H1 (cell line): Measurements from ENCODE around the gene HYAL4. TPM values are rescaled to one million over a fixed set of nuclear protein-coding genes. Genes with fewer than 3 reads are reported as not detected.

Experiments
- ASH2L ChIP-seq: fragments of 200-600, 300-600 bp; sonication (generic); IDR thresholded peaks from one replicate; pipeline ENCODE4 v1.7.1; 2017; ENCODE audit warnings: low read length
- E2F6 ChIP-seq: IDR thresholded peaks from 2 replicates; pipeline ENCODE4 v1.6.1; 2012; ENCODE audit warnings: inconsistent platforms
- polyA plus RNA-seq, 7 experiments: library from polyadenylated mRNA; depleted of rRNA in 3 of 7; stranded (reverse) in 5 of 7; unstranded in 2 of 7; fragments of >200 nt in 5 of 7; fragments of 200-250 nt in 2 of 7; gene quantifications; 1 replicate in 5 of 7; 2 replicates in 1 of 7; 4 replicates in 1 of 7; pipeline versions ENCODE4 v1.2.1 to v1.2.3, GENCODE V29; 2011 to 2013; ENCODE audit warnings: missing spikeins in 2 of 7, mixed read lengths in 2 of 7
- total RNA-seq: library from RNA; stranded (reverse); fragmentation: NEBNext Ultra II Directional; extraction: Animal tissue kit (Norgen Biotek cat#: 25700); gene quantifications from 2 replicates; pipeline ENCODE4 v1.2.1, GENCODE V29; 2021

The HYAL4 gene
- total and polyA plus RNA-seq, 2 of the 8 experiments (the other 6 are each of a cell fraction or from before 2014, with no cell fraction given), result not detected

GRCh38 chr7:123923599-123923998, 78.6 kb downstream of the HYAL4 start (continued):
- no peak for TF ChIP-seq ASH2L
- TF ChIP-seq E2F6, result no peak
